NCI-H1092 treated with DMSO at 0.1 percent for 48 hours (cell line): ENCODE measurements around the gene EPS8L3.

Experiments used
- DNase-seq: peaks from one replicate; lab custom pipeline; 2025; lab: John Stamatoyannopoulos, UW

EPS8L3 gene

GRCh38 chr1:109793486-109794318 lies 30.0 kb upstream of the EPS8L3 start:
- peak; percentile 87 for DNase-seq

- no peak for DNase-seq
Observed at GRCh38 chr1:109793089-109793485, 29.4 kb upstream of the EPS8L3 start.

GRCh38 chr1:109792056-109792831 lies 28.5 kb upstream of the EPS8L3 start:
- peak; percentile 68 for DNase-seq

DNA sequence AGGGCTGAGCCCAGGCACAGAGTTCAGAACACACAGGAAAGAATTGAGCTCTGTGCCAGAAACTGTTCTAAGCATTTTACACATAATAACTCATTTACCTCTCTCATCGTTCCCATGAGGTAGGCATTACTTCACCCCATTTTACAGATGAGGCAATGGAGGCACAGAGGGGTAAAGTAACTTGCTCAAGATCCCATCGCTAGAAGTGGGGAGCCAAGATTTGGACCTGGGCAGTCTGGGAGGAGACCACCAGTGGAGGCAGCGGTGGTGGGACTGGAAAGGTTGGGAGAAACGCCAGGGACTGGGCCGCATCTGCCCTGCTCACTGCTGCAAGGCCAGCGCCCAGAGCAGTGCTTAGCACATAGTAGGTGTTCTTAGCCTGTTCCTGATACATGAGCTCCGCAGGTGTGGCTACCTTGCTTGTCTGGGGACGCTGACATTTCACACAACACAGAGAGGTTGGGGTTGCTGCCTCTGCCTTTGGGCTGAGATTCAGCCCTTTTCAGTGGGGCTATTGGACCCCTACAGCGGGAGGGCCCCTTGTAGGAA lies 27.8 kb upstream of the EPS8L3 start:
- no peak for DNase-seq

- DNase-seq = no peak
Observed at GRCh38 chr1:109790735-109791494, 27.2 kb upstream of the EPS8L3 start.

DNA sequence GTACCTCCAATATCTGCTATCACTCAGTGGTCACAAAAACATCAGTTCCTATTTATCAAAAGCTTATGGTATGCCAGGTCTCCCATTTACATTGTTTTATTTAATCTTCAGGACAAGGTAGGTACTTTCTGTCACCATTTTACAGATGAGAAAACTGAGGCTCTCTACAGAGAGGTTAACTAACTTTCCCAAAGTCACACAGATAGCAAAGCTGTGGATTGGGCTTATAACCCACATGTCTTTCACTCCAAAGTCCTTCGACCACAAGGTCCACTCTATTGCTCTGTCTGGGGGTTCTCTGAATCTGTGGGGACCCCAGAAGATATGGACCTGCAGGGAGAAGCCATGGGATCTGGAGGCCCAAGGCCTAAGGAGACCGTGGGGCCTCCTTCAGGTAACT lies 26.6 kb upstream of the EPS8L3 start:
- DNase-seq = no peak

DNA sequence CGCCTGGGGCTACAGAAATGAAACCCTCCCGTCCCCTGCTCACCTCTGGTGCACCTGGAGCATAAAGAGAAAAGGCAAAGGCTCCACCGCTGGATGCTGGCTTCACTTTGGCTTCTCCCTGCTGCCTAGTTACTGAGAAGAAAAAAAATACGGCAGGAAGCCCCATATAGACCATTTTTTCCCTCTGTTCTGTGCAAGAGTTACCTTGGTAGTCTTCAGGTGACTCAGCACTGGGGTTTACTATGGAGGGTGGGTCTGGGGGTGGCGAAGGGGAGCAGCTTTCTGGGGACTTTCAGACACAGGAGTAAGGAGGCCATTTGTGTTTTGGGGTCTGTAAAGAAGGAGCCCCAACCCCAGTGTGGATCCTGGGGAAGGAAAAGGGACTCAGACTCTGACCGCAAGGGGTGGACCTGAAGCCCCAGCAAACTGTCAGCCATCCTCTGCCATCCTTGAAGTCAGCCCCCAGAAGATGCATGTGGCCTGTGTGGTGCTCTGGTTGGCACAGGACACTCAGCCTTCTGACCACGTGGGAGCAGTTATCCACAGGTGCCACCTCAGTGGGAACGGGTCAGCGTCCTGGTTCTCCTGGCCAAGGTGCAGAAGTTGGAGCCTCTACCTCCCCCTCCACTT lies 25.9 kb upstream of the EPS8L3 start:
- no peak for DNase-seq

DNA sequence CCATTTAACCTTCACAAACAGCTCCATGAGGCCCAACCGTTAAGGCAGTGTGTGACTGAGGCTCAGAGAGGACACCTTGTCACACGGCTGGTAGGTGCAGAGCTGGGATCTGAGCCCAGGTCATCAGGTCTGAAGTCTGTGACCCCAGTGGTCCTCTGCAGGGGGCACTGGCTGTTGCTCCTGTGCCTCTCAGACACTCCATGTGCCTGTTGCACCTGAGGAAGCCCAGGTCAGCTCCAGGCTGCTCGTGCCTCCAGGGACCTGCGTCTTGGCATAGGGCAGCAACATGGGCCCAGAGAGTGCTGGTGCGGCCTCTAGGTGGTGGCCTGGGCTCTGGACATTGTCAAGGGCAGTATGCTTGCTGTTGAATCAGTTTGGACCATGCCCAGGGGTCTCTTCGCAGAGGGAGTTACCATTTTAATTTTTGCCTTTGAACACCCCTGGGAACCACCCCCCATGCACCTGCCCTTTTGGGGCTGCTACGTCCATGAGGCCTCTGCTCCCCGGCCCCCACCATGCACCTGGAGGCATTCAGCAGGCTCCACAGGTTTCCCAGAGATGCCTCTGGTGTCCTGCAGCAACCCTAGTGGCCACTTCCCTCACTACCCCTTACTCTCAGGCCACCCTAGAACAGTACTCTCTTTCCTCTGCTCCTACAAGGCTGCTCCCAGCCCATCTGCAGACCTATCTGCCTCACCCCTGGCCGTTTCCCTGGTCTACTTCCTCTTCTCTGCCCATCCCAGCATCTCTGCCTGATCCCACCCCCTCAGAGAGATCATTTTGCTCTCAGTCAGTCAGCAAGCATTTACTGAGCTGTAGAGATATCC lies 25.2 kb upstream of the EPS8L3 start:
- no peak for DNase-seq

GRCh38 chr1:109787845-109788601 lies 24.3 kb upstream of the EPS8L3 start:
- DNase-seq = no peak

DNA sequence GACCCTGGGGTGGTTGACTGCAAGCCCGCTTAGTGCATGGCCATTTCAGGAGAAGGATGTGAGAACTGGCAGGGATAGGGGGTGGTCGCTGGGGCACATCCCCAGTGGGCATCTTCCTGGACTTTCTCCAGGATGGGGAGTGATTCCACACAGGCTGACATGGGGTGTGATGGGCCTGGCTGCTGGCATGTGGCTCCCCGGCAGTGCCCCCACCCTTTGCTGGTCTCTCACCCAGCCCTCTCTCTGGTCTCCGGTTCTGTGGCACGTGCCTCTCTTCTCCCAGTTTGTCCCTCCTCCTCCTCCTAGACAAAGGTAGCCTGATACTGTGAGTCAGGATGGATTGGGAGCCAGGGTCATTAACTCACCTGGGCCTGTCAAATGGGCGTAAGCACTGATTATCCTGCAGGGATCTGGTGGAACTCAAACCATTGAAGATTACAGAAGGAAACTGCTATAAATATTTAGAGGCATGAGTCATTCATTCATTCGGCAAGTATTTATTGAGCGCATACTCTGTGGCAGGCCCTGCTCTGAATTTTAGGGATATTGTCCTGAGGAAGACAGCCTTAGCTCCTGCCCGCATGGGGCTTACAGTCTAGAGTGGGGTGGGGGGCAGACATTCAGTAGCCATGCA lies 23.6 kb upstream of the EPS8L3 start:
- DNase-seq = no peak

GRCh38 chr1:109786531-109787021 lies 22.9 kb upstream of the EPS8L3 start:
- no peak for DNase-seq

DNA sequence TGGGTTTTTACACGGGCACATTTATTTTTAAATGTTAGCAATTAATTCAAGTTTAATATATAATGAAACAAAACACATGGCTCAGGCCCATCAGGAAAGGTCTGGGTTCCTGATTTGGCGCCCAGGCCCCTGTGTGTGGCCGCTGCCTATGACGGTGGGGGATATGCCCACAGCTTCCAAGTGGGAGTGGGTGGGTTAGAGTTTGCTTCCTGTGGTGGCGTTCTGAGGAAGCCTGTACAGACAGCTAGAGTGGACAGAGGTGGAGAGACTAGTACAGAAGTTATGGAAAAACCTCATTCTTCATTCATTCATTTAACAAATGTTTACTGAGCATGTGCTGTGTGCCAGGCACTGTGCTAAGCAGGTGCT lies 22.4 kb upstream of the EPS8L3 start:
- no peak for DNase-seq

- no peak for DNase-seq
Observed at GRCh38 chr1:109785446-109786111, 21.9 kb upstream of the EPS8L3 start.

GRCh38 chr1:109784551-109785252 lies 21.0 kb upstream of the EPS8L3 start:
- no peak for DNase-seq

GRCh38 chr1:109783436-109783835 lies 19.7 kb upstream of the EPS8L3 start:
- DNase-seq = no peak

DNA sequence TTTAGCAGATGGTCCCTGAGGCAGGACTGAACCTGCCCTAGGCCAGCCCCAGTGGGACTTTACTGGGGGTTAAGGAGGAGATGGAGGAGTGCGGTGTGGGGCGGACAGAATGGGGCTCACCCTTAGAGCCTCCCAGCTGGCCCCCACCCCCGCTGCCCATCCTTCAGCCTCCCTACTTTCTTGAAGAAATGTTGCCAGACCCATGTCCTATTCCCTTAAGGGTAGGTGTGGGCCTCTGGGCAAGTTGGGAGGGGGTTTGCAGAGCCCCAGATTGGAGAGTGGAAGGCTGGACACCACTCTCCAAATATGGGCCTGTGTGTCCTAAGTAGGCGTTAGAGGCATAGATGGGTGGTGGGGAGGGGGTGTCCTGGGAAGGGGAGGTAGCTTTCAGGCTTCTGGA lies 19.2 kb upstream of the EPS8L3 start:
- no peak for DNase-seq

- DNase-seq = no peak
Observed at GRCh38 chr1:109782514-109782913, 18.8 kb upstream of the EPS8L3 start.

- DNase-seq = no peak
Observed at GRCh38 chr1:109781806-109782205, 18.1 kb upstream of the EPS8L3 start.
